ENCODE results near the gene RSPH4A.

- TF ChIP-seq CTCF (IDR thresholded peaks at IDR 0.05) (no peak), POLR2AphosphoS5 (IDR thresholded peaks at IDR 0.05; ENCODE audit: insufficient read depth in 1 of 2, low read depth in 1 of 2) (no peak)
Measured at GRCh38 chr6:116596815-116597214, 19.5 kb upstream of the RSPH4A start.

All from vagina (tissue), 2 donors.